ENCODE measurements around the gene MAP2K3. TPM values are rescaled to one million over a fixed set of nuclear protein-coding genes. Genes with fewer than 3 reads are reported as not detected.

MAP2K3 gene
- total RNA-seq, 3 donors from 2014 or later: 46.0 to 75.5 (median 67.1) TPM

DNA sequence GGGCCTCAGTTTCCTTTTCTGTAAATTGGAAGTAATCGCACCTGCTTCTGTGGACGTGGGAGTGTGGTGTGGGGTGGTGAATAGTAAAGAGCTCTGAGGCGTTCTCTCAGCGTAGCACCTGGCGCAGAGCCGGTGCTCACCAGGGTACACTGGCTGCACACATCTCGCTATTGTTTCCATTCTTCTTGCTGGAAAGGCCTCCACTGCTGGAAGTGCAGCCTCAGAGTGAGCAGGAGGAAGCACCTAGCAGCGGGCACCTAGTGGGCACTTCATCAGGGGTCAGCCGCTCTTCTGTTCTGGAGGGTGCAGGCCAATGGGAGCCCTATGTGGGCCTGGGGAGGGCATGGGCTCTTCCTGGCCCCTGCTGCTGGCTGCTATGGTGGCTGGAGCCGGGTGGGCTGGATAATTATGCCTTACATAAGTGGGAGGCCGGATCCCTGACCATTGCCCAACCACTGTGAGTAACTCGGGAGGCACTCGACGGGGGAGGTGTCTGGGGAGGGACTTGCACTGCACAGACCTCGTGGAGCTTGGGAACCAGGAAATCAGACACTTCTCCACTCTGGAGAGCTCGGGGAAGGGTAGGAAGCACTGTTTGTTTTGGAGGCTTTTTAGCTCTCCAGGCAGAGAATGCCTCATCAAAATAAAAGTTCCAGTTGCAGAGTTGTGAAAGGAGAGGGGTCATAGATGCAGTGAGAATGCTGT is 1.7 kb downstream of the MAP2K3 start:
- Histone ChIP-seq H3K36me3 (ENCODE audit: low read depth) (peaks cover 4% of the 10 kb centered on the region), H3K9me3 (no peaks in the 10 kb centered on the region), H3K4me1 (ENCODE audit: low read depth) (peaks cover 39% of the 10 kb centered on the region), H3K4me3 (peak overlapping the region; percentile 6)
- TF ChIP-seq, protein P1, sequence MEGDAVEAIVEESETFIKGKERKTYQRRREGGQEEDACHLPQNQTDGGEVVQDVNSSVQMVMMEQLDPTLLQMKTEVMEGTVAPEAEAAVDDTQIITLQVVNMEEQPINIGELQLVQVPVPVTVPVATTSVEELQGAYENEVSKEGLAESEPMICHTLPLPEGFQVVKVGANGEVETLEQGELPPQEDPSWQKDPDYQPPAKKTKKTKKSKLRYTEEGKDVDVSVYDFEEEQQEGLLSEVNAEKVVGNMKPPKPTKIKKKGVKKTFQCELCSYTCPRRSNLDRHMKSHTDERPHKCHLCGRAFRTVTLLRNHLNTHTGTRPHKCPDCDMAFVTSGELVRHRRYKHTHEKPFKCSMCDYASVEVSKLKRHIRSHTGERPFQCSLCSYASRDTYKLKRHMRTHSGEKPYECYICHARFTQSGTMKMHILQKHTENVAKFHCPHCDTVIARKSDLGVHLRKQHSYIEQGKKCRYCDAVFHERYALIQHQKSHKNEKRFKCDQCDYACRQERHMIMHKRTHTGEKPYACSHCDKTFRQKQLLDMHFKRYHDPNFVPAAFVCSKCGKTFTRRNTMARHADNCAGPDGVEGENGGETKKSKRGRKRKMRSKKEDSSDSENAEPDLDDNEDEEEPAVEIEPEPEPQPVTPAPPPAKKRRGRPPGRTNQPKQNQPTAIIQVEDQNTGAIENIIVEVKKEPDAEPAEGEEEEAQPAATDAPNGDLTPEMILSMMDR (IDR thresholded peaks at IDR 0.05): no peak
- intact Hi-C loops (cut with DNase I, micrococcal nuclease): loop anchor here in 1 of 2 donors (10.0 kb wide), 1 partner anchor 169 kb away; no protein-coding TSS in a partner anchor
- peak; percentile 54 for ATAC-seq
- peak; percentile 85 to 93 (median 88) for DNase-seq

DNA sequence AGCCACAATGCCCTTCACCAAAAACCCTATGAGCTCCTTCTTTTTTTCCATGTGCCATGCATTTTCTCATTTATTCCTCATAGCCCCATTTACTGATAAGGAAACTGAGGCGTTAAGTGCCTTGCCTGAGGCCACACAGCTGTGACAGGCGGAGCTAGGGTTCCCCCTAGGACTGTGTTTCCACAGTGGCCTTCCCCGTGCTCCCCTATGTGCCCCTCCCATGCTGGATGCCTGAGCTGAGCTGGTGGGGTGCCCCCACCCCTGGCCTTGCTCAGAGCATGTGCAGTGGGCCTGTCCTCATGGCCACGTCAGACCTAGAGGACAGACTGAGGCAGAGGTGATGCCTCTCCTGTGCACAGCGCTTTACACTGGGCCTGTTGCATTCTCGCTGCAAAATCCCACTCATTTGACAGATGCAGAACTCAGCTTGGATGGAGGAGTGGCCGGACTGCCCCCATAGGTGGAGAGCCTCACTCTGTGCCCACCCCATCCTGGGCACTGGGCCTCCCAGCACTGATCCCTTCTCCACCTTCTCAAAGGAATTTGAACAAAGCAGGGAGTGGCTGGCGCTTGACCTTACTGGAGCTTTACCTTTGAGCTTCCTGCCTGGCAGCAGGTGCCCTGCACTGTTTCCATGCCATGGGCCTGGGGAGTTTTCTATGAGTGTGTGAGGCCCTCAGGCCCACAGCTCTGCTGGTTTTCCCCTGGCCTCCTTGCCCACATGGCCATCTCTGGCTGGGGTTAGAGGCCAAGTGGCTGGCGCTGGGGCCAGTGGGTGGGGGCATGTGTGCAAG is 2.6 kb downstream of the MAP2K3 start:
- TF ChIP-seq, protein P1 (IDR thresholded peaks at IDR 0.05): no peak
- intact Hi-C loops (cut with DNase I, micrococcal nuclease): loop anchor here in 1 of 2 donors (10.0 kb wide), 1 partner anchor 168 kb away; no protein-coding TSS in a partner anchor
- Histone ChIP-seq H3K4me1 (ENCODE audit: low read depth) (peaks cover 39% of the 10 kb centered on the region), H3K4me3 (no peak overlapping the region), H3K36me3 (ENCODE audit: low read depth) (peaks cover 4% of the 10 kb centered on the region), H3K9me3 (no peaks in the 10 kb centered on the region)
- peak; percentile 75 to 82 (median 76) for DNase-seq
- ATAC-seq: peak; percentile 46

DNA sequence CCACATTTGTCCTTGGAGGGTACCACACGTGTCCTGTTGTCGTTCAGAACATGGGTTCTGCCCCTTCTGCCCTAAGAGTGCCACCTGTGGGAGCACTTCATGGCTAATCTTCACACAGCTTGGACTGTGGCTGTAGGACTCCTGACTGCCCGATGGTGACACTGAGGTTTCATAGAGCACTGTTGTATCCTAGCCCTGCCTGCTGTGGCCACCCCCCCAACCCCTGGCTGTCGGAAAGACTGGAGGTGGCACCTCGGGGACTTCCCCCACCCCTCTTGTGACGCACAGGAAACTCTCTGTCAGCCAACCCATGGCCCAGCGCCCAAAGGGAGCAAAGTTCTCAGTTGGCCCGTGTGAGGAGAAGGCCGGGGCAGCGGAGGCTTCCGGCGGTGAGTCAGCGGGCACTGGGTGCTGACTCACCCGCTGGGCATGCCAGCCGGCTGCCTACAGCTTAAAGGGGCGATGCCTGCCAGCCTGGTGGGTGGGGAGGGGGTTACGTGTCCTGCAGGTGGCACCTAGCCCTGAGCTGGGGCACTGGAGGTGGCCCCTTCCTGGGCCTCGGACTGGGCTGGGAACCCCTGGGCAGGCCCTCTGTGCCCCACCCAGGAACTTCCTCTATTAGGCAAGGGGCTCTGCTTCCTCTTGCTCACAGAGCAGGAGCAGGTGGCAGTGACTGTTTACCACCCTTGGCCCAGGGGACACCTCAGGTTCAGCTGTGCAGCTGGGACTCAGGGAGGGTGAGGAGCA is 3.4 kb downstream of the MAP2K3 start:
- intact Hi-C loops (cut with DNase I, micrococcal nuclease): loop anchor here in 1 of 2 donors (10.0 kb wide), 1 partner anchor 167 kb away; no protein-coding TSS in a partner anchor

DNA sequence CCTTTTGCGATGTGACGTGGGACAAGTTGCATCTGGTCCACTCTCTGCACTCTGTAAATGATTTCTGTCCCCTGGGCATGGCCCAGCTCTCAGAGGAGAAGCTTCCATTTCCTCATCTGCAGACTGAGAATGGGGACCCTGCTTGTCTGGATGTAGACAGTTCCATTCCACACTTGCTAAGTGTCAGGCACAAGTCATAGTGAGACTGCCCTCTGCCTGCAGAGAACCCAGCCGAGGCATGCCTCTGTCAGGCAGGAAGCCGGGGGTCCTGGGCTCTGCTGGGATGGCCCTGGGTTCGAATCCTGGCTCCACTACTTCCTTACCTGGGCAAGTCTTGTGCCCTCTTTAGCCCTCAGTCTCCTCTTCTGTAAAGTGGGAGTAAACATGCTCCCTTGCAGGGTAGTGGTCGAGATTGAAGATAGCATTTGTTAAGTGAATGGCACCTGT is 4.1 kb downstream of the MAP2K3 start:
- Histone ChIP-seq H3K4me3 (no peak overlapping the region), H3K4me1 (ENCODE audit: low read depth) (peaks cover 36% of the 10 kb centered on the region), H3K9me3 (peaks cover 4% of the 10 kb centered on the region), H3K36me3 (ENCODE audit: low read depth) (peaks cover 4% of the 10 kb centered on the region)
- no peak for ATAC-seq
- TF ChIP-seq, protein P1 (IDR thresholded peaks at IDR 0.05): no peak
- peak in 1 of 3 donors; percentile 57 for DNase-seq
- intact Hi-C loops (cut with DNase I, micrococcal nuclease): loop anchor here in 1 of 2 donors (10.0 kb wide), 1 partner anchor 166 kb away; no protein-coding TSS in a partner anchor

More for the DNA sequence above, 3.4 kb downstream of the MAP2K3 start:
- Histone ChIP-seq H3K4me3 (no peak overlapping the region), H3K36me3 (ENCODE audit: low read depth) (peaks cover 4% of the 10 kb centered on the region), H3K9me3 (peaks cover 3% of the 10 kb centered on the region), H3K4me1 (ENCODE audit: low read depth) (peaks cover 39% of the 10 kb centered on the region)
- ATAC-seq (peak; percentile 71), DNase-seq (peak; percentile 97 to 98 (median 98))
- TF ChIP-seq, protein P1 (IDR thresholded peaks at IDR 0.05): no peak

Data from mucosa of descending colon (tissue), 3 donors.